ENCODE data around the gene NOS1. TPM values are rescaled to one million over a fixed set of nuclear protein-coding genes. Genes with fewer than 3 reads are reported as not detected.

NOS1 gene
- total and polyA plus RNA-seq, 2 of the 8 experiments (the other 6 are each of a cell fraction or from before 2014, with no cell fraction given): 1.5 to 2.0 TPM

GRCh38 chr12:117208811-117209455, 152.5 kb downstream of the NOS1 start (continued):
- TF ChIP-seq RNF2 (IDR thresholded peaks at IDR 0.05; ENCODE audit: borderline replicate concordance, low read depth, low read length, missing control alignments, poor library complexity, severe bottlenecking): no peak
- TF ChIP-seq TAF7 (optimal IDR thresholded peaks at IDR 0.05; ENCODE audit: borderline replicate concordance, low read depth, low read length): no peak
- no peak for TF ChIP-seq GTF2F1 (IDR thresholded peaks at IDR 0.05; ENCODE audit: borderline replicate concordance, low read depth, low read length)

All from H1 (cell line).